SK-N-SH (cell line): ENCODE data around the gene IL1F10. TPM values are rescaled to one million over a fixed set of nuclear protein-coding genes. Genes with fewer than 3 reads are reported as not detected.

Source experiments
- CTCF ChIA-PET: fragments of 300-600, 350-600 bp; formaldehyde crosslinking; extraction: SDS; loops from one replicate; lab custom pipeline; 2021; lab: Yijun Ruan, JAX
- POLR2A ChIA-PET: fragments of 350-600 bp; sonication (Branson Sonifier 250); formaldehyde crosslinking; extraction: SDS; loops from one replicate; lab custom pipeline; 2020; ENCODE audit warnings: antibody characterized with exemption, inconsistent platforms; lab: Yijun Ruan, JAX
- DNase-seq: peaks from one replicate; pipeline ENCODE4 v3.0.0; 2012
- H2AFZ ChIP-seq: fragments of 200-600 bp; sonication (generic); 2 replicates; pipeline ENCODE4 v1.8.1; 2016; ENCODE audit warnings: antibody characterized with exemption, mild to moderate bottlenecking, low read depth
- H3F3A ChIP-seq: fragments of 200-600 bp; sonication (generic); replicated peaks from 2 replicates; pipeline ENCODE3; 2016; ENCODE audit warnings: antibody characterized with exemption, mild to moderate bottlenecking; ENCODE audit not compliant: insufficient read depth
- H3K27ac ChIP-seq, 2 experiments: fragments of 200-500 bp in 1 of 2; fragments of 200-600 bp in 1 of 2; sonication (Bioruptor generic) in 1 of 2; sonication (generic), shearing (Covaris generic) in 1 of 2; 2 replicates each; pipeline versions ENCODE4 v1.5.1 to v1.6.1; 2014 to 2016; ENCODE audit warnings: low read depth in 2 of 2, inconsistent platforms in 1 of 2, low read length in 1 of 2, mild to moderate bottlenecking in 1 of 2, mixed read lengths in 1 of 2
- H3K27me3 ChIP-seq: fragments of 200-600 bp; sonication (generic), shearing (Covaris generic); 2 replicates; pipeline ENCODE4 v1.6.1; 2016; ENCODE audit warnings: mixed run types; ENCODE audit not compliant: insufficient read depth
- H3K36me3 ChIP-seq, 2 experiments: fragments of 200-500 bp in 1 of 2; fragments of 200-600 bp in 1 of 2; sonication (Bioruptor generic) in 1 of 2; sonication (generic) in 1 of 2; replicated peaks in 1 of 2; 2 replicates each; pipeline versions ENCODE3 to v1.5.1; 2014 to 2016; ENCODE audit warnings: low read length in 1 of 2, mild to moderate bottlenecking in 1 of 2; ENCODE audit not compliant: insufficient read depth in 2 of 2, control insufficient read depth in 1 of 2
- H3K4me1 ChIP-seq, 2 experiments: fragments of 200-500 bp in 1 of 2; fragments of 200-600 bp in 1 of 2; sonication (Bioruptor generic) in 1 of 2; sonication (generic), shearing (Covaris generic) in 1 of 2; 2 replicates each; pipeline versions ENCODE4 v1.5.1 to v1.6.1; 2014 to 2016; ENCODE audit warnings: low read depth in 1 of 2, low read length in 1 of 2, mixed run types in 1 of 2; ENCODE audit not compliant: insufficient read depth in 2 of 2, control insufficient read depth in 1 of 2
- H3K4me2 ChIP-seq: fragments of 200-600 bp; sonication (generic), shearing (Covaris generic); 2 replicates; pipeline ENCODE4 v1.6.1; 2017; ENCODE audit warnings: mixed run types
- H3K4me3 ChIP-seq, 2 experiments: fragments of 200-500 bp in 1 of 2; fragments of 200-600 bp in 1 of 2; sonication (Bioruptor generic) in 1 of 2; sonication (generic), shearing (Covaris generic) in 1 of 2; 2 replicates each; pipeline versions ENCODE4 v1.5.1 to v1.8.1; 2014 to 2016; ENCODE audit warnings: low read depth in 2 of 2, inconsistent platforms in 1 of 2, low read length in 1 of 2, mild to moderate bottlenecking in 1 of 2, mixed read lengths in 1 of 2, moderate library complexity in 1 of 2
- H3K79me2 ChIP-seq: fragments of 200-600 bp; sonication (generic); 2 replicates; pipeline ENCODE4 v1.8.1; 2017; ENCODE audit warnings: mild to moderate bottlenecking; ENCODE audit not compliant: insufficient read depth
- H3K9ac ChIP-seq: fragments of 200-600 bp; sonication (generic); 2 replicates; pipeline ENCODE4 v1.6.1; 2017; ENCODE audit warnings: mixed run types
- H3K9me2 ChIP-seq: fragments of 200-600 bp; sonication (generic); 2 replicates; pipeline ENCODE4 v1.6.1; 2017; ENCODE audit warnings: mixed run types
- H3K9me3 ChIP-seq: fragments of 200-600 bp; sonication (generic); 2 replicates; pipeline ENCODE4 v1.6.1; 2017; ENCODE audit warnings: mixed run types, mild to moderate bottlenecking, moderate library complexity
- H4K20me1 ChIP-seq: fragments of 200-600 bp; sonication (generic); 2 replicates; pipeline ENCODE4 v1.6.1; 2017; ENCODE audit warnings: mild to moderate bottlenecking, mixed run types; ENCODE audit not compliant: insufficient read depth
- CHD2 ChIP-seq: fragments of 150-350 bp; IDR thresholded peaks from 2 replicates; pipeline ENCODE4 v1.6.1; 2018; ENCODE audit warnings: low read length; ENCODE audit not compliant: partially characterized antibody
- CTCF ChIP-seq: fragments of 200-600 bp; sonication (generic); IDR thresholded peaks from 2 replicates; pipeline ENCODE4 v1.6.1; 2017; ENCODE audit warnings: antibody characterized with exemption, mild to moderate bottlenecking, moderate library complexity
- EZH2phosphoT487 ChIP-seq: fragments of 200-600 bp; sonication (generic); IDR thresholded peaks from 2 replicates; pipeline ENCODE4 v1.6.1; 2017; ENCODE audit warnings: low read depth, mixed run types, mild to moderate bottlenecking, antibody characterized with exemption, moderate library complexity, borderline replicate concordance
- FOXM1 ChIP-seq: IDR thresholded peaks from 2 replicates; pipeline ENCODE4 v1.4.0; 2012; ENCODE audit warnings: low read depth, mild to moderate bottlenecking
- MEF2A ChIP-seq: IDR thresholded peaks from 2 replicates; pipeline ENCODE4 v1.4.0; 2012; ENCODE audit warnings: low read depth, borderline replicate concordance
- REST ChIP-seq: IDR thresholded peaks from 2 replicates; pipeline ENCODE4 v1.6.1; 2012; ENCODE audit warnings: mild to moderate bottlenecking, low read depth, low read length, moderate library complexity
- RXRA ChIP-seq: IDR thresholded peaks from 2 replicates; pipeline ENCODE4 v1.4.0; 2012; ENCODE audit warnings: low read depth, mild to moderate bottlenecking, borderline replicate concordance
- SMC3 ChIP-seq: IDR thresholded peaks from 2 replicates; pipeline ENCODE4 v1.6.1; 2012; ENCODE audit warnings: low read depth, low read length, improper control_type of control experiment
- TEAD4 ChIP-seq: IDR thresholded peaks from 2 replicates; pipeline ENCODE4 v1.4.0; 2012; ENCODE audit warnings: mild to moderate bottlenecking, borderline replicate concordance; ENCODE audit not compliant: insufficient read depth
- WGBS: methylation state at CpG from one replicate; pipeline ENCODE4 v1.1.6; 2017; ENCODE audit warnings: low lambda C conversion rate; 5-methylcytosine and 5-hydroxymethylcytosine counted together
- polyA plus RNA-seq, 3 experiments: library from polyadenylated mRNA; depleted of rRNA; stranded (reverse); fragments of >200 nt; gene quantifications; 2 replicates each; pipeline ENCODE4 v1.2.3, GENCODE V29; 2012

IL1F10 gene
- polyA plus RNA-seq, 1 of the 3 experiments (the other 2 are of a cell fraction): not detected

DNA sequence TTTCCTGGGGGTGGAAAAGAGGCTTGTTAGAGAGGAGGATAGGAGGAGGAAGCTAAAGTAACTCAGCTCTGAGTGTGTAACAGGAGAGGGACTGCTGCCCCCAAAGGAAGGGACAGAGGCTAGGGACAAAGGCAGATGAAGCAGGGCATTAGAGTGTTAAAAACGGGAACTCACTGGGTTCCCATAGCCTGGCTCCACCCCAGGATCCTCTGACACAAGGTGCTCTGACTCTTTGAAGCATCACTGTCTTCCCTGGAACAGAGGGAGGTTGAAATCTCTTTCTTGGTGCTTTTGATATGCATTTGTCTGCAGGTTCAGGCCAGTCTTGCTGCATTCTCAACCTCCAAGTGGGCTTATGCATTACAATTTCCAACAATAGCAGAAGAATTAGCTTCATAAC is 39.7 kb upstream of the IL1F10 start:
- Histone ChIP-seq H3K36me3 (no peaks in the 10 kb centered on the region), H3K27ac (no peak overlapping the region), H3K9me2 (no peaks in the 10 kb centered on the region), H2AFZ (no peak overlapping the region), H4K20me1 (no peaks in the 10 kb centered on the region), H3K4me1 (no peaks in the 10 kb centered on the region), H3K4me3 (no peak overlapping the region), H3K27me3 (peaks cover 5% of the 10 kb centered on the region; the same call in 1 of the 2 replicates), H3F3A (no peaks in the 10 kb centered on the region), H3K4me2 (no peak overlapping the region), H3K79me2 (no peaks in the 10 kb centered on the region), H3K9me3 (no peaks in the 10 kb centered on the region), H3K9ac (no peak overlapping the region)
- CTCF ChIA-PET: interaction anchor here (1.1 kb wide), 1 partner anchor 9 kb away, joined by 3 read pairs; no protein-coding TSS in a partner anchor
- WGBS: 0% methylated on average over 1 of the region's 1 CpG
- POLR2A ChIA-PET: no interaction called here
- no peak for TF ChIP-seq MEF2A
- no peak for TF ChIP-seq FOXM1
- no peak for TF ChIP-seq REST
- TF ChIP-seq EZH2phosphoT487: no peak
- no peak for TF ChIP-seq CHD2
- TF ChIP-seq TEAD4: no peak
- TF ChIP-seq SMC3: no peak
- no peak for TF ChIP-seq RXRA
- no peak for DNase-seq

- WGBS: 8% methylated on average over 1 of the region's 1 CpG
- H3K27me3 ChIP-seq: peaks cover 3% of the 10 kb centered on the region; the same call in 1 of the 2 replicates
- no peak for DNase-seq
- ChIA-PET POLR2A (no interaction called here), CTCF (interaction anchor here (0.6 kb wide), 1 partner anchor 9 kb away, joined by 3 read pairs; no protein-coding TSS in a partner anchor)
- H3K36me3 ChIP-seq: no peaks in the 10 kb centered on the region
- no peaks in the 10 kb centered on the region for H4K20me1 ChIP-seq
- no peak overlapping the region for H2AFZ ChIP-seq
- no peaks in the 10 kb centered on the region for H3K4me1 ChIP-seq
- H3K4me3 ChIP-seq: no peak overlapping the region
- H3K9me2 ChIP-seq: no peaks in the 10 kb centered on the region
- H3K9ac ChIP-seq: no peak overlapping the region
- no peaks in the 10 kb centered on the region for H3F3A ChIP-seq
- H3K79me2 ChIP-seq: no peaks in the 10 kb centered on the region
- TF ChIP-seq CTCF: no peak
- TF ChIP-seq, all 33 proteins: peak for 0
- H3K4me2 ChIP-seq: no peak overlapping the region
- H3K27ac ChIP-seq: no peak overlapping the region
- no peaks in the 10 kb centered on the region for H3K9me3 ChIP-seq
Measured at GRCh38 chr2:113032737-113033136, 35.0 kb upstream of the IL1F10 start.
